Chondrocyte (in vitro differentiated cells): Measurements from ENCODE around the gene OR51I2. TPM values are rescaled to one million over a fixed set of nuclear protein-coding genes. Genes with fewer than 3 reads are reported as not detected.
A peak's percentile ranks its signal among the peaks of the same experiment; 100 is the strongest.

Experiments used
- DNase-seq: peaks from one replicate; pipeline ENCODE4 v3.0.0; 2021; ENCODE audit warnings: mixed read lengths, low spot score
- H3K27ac Mint-ChIP-seq: one replicate; pipeline ENCODE4 v1.8.0; 2021; ENCODE audit warnings: mild to moderate bottlenecking, moderate library complexity, mixed read lengths; ENCODE audit not compliant: unreplicated experiment
- H3K27me3 Mint-ChIP-seq: 2 replicates; pipeline ENCODE4 v1.8.0; 2021; ENCODE audit warnings: low read depth, mixed read lengths
- H3K36me3 Mint-ChIP-seq: 2 replicates; pipeline ENCODE4 v1.8.0; 2021; ENCODE audit warnings: low read depth, mixed read lengths
- H3K4me1 Mint-ChIP-seq: 2 replicates; pipeline ENCODE4 v1.8.0; 2021; ENCODE audit warnings: low read depth, mild to moderate bottlenecking, mixed read lengths
- H3K4me3 Mint-ChIP-seq: one replicate; pipeline ENCODE4 v1.8.0; 2021; ENCODE audit warnings: mild to moderate bottlenecking, moderate library complexity, mixed read lengths; ENCODE audit not compliant: unreplicated experiment
- H3K9me3 Mint-ChIP-seq: 2 replicates; pipeline ENCODE4 v1.8.0; 2021; ENCODE audit warnings: low read depth, mixed read lengths
- CTCF ChIP-seq: fragments of 200-600 bp; sonication (generic); IDR thresholded peaks from 2 replicates; pipeline ENCODE4 v1.5.0; 2021; ENCODE audit warnings: antibody characterized with exemption, mild to moderate bottlenecking, moderate library complexity
- total RNA-seq: library from RNA; stranded (reverse); gene quantifications from 3 replicates; pipeline ENCODE4 v1.2.1, GENCODE V29; 2021

The OR51I2 gene
- total RNA-seq, 1 donor from 2014 or later = not detected

- no peaks in the 10 kb centered on the region for H3K36me3 Mint-ChIP-seq
- no peak for DNase-seq
- H3K27ac Mint-ChIP-seq = no peak overlapping the region
- H3K27me3 Mint-ChIP-seq = peaks cover 34% of the 10 kb centered on the region
- H3K4me3 Mint-ChIP-seq = no peak overlapping the region
- H3K4me1 Mint-ChIP-seq = no peaks in the 10 kb centered on the region
- no peaks in the 10 kb centered on the region for H3K9me3 Mint-ChIP-seq
- TF ChIP-seq CTCF = no peak
These were observed 24.8 kb downstream of the OR51I2 start for GRCh38 chr11:5473921-5474320.

DNA sequence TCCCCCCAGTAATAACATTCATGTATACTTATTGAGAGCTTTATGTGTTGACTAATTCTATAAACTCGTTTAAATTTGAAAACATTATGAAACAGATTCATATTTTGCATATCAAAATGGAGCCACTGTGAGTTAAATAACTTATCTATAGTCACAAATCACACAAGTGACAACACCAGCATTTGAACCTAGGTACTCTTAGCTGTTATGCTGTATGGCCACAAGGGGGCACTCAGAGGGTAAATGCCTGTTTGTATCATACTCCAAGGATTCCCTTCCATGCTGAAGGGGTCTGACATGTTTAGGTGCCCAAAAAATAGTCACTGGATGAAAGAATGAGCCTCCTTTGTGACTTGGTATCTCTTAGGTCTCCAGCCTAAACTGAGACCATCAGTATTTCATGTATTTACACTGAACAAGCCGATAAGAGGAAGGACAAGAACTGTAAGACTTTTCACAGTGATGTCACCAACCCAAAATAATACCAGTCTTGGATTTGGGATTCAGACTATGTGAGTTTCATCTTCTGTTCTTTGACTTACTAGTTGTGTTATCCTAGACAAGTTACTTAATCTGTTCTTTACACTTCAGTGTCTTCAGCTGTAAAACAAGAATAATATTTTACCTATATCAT lies 27.2 kb downstream of the OR51I2 start:
- H3K4me3 Mint-ChIP-seq = no peak overlapping the region
- DNase-seq = no peak
- no peaks in the 10 kb centered on the region for H3K4me1 Mint-ChIP-seq
- H3K36me3 Mint-ChIP-seq = no peaks in the 10 kb centered on the region
- H3K9me3 Mint-ChIP-seq = no peaks in the 10 kb centered on the region
- peaks cover 28% of the 10 kb centered on the region for H3K27me3 Mint-ChIP-seq
- H3K27ac Mint-ChIP-seq = no peak overlapping the region
- TF ChIP-seq CTCF = peak; percentile 94

DNA sequence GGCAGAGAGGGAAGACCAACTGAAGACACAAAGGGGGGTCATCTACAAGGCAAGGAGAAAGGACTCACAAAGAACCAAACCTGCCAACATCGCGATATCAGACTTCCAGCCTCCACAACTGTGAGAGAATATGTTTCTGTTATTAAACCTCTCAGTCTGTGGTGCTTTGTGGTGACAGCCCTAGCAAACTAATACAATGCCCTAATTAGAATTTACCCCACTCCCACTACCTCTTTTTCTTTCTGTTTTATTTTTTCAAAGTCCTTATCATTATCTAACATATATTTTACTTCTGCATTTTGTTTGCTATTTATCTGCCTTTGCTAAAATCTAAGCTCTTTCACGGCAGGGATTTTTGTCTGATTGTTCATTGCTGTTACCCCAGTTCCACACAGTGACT lies 36.9 kb downstream of the OR51I2 start:
- Mint-ChIP-seq H3K27me3 (peaks cover 16% of the 10 kb centered on the region), H3K27ac (no peak overlapping the region), H3K4me1 (no peaks in the 10 kb centered on the region), H3K36me3 (no peaks in the 10 kb centered on the region), H3K4me3 (no peak overlapping the region), H3K9me3 (no peaks in the 10 kb centered on the region)
- DNase-seq = no peak
- no peak for TF ChIP-seq CTCF

DNA sequence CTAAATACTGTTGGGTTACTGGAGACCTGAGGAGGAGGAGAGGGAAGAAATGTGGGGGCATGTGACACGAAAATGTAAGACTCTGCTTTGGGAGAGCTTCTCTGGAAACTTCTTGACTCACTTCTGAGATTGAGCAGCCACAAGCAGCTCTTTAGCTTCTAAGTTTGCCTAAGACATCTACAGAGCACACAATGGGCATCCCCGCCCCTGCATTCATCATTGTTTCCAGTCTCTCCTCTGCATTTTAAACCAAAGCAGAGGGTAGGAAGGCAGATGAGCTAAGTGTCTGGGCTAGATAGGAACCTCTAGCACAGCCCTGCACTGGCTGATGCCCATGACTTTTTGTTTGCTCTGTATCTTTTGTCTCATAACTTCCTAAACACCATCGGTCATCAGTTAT lies 37.3 kb downstream of the OR51I2 start:
- Mint-ChIP-seq H3K4me3 (no peak overlapping the region), H3K27me3 (peaks cover 21% of the 10 kb centered on the region), H3K4me1 (no peaks in the 10 kb centered on the region), H3K9me3 (no peaks in the 10 kb centered on the region), H3K27ac (no peak overlapping the region), H3K36me3 (no peaks in the 10 kb centered on the region)
- no peak for TF ChIP-seq CTCF
- DNase-seq = no peak

DNA sequence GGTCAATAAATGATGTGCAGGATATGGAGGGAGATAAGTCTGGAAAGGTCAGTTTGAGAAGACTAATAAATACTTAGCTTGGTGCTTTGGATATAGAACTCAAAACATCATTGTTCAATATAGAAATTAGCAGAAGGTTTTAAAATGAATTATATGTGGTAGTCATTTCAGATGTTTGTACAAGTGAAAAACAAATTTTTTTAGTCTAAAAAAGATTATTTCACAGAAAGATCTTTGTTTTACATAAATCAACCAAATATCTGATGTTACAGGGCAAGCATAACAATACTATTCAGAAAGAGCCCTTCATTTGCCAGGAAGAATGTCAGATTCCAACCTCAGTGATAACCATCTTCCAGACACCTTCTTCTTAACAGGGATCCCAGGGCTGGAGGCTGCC lies 39.3 kb downstream of the OR51I2 start, which contains the start of gene OR52D1:
TSS of gene OR52D1 (plus strand) at position 301 of the 400 bp plus-strand sequence. CDS start at position 323, 22 bp downstream.
- TF ChIP-seq CTCF = no peak
- DNase-seq = no peak
- no peak within 1 kb of the TSS for H3K27ac Mint-ChIP-seq
- no peaks in the 10 kb centered on the region for H3K9me3 Mint-ChIP-seq
- peaks cover 31% of the 10 kb centered on the region for H3K27me3 Mint-ChIP-seq
- no peaks in the 10 kb centered on the region for H3K4me1 Mint-ChIP-seq
- H3K4me3 Mint-ChIP-seq = no peak within 1 kb of the TSS
- H3K36me3 Mint-ChIP-seq = no peaks in the 10 kb centered on the region
